Loucy (cell line): ENCODE results near the gene VILL.

Source experiments
- CTCF ChIP-seq: fragments of 200-600 bp; sonication (generic); conservative IDR thresholded peaks from 2 replicates; pipeline ENCODE4 v1.5.1; 2014; ENCODE audit warnings: mild to moderate bottlenecking, antibody characterized with exemption, low read length
- EZH2phosphoT487 ChIP-seq: fragments of 200-600 bp; IDR thresholded peaks from 2 replicates; pipeline ENCODE4 v1.6.1; 2018; ENCODE audit warnings: antibody characterized with exemption, mild to moderate bottlenecking, moderate library complexity, borderline replicate concordance

DNA sequence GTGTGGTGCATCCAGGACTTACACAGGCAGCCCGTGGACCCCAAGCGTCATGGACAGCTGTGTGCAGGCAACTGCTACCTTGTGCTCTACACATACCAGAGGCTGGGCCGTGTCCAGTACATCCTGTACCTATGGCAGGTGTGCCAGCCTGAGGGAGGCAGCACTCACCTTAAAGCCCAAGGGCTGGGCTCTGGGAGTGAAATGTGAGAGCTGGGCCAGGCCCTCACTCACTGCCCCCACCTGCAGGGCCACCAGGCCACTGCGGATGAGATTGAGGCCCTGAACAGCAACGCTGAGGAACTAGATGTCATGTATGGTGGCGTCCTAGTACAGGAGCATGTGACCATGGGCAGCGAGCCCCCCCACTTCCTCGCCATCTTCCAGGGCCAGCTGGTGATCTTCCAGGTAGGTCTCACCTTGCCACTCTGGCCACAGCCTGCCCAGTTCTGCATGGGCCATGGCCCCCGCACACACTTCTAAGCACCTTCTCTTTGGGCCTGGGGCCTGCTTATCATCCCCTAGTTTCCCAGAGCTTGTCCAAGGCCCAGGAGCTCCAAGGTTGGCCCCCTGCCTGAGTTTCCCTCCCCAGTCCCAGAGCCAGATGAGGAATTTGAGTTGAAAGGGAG lies 11.0 kb downstream of the VILL start:
- TF ChIP-seq CTCF (peak; percentile 42), EZH2phosphoT487 (no peak)
